ENCODE data around the gene PCNP. TPM values are rescaled to one million over a fixed set of nuclear protein-coding genes. Genes with fewer than 3 reads are reported as not detected.

The PCNP gene
- total RNA-seq, 5 donors from 2014 or later (not counting 1 experiment from before 2014, with no cell fraction given), result 126 to 158 (median 151) TPM

DNA sequence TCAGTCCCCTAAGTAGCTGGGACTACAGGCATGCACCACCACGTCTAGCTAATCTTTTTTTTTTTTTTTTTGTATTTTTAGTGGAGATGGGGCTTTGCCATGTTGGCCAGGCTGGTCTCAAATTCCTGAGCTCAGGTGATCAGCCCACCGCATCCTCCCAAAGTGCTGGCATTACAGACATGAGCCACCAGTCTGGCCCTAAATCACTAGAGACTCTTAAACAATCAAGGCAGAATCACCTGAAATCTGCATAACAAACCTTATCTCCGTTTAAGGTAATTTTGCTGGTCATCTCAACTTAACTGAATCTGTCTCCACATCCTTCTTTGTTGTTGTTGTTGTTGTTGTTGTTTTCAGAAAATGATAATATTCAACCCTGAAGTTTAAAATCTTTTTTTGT lies 17.9 kb upstream of the PCNP start:
- H3K4me3 ChIP-seq (ENCODE audit: control insufficient read depth in 1 of 2, extremely low read depth in 1 of 2, low read length in 1 of 2), result no peak overlapping the region
- Mint-ChIP-seq H3K9me3 (no peaks in the 10 kb centered on the region), H3K4me1 (peaks cover 4 to 7% (median 4%) of the 10 kb centered on the region in 3 donors), H3K4me3 (no peak overlapping the region), H3K36me3 (no peaks in the 10 kb centered on the region), H3K27me3 (peaks cover 5 to 11% of the 10 kb centered on the region in 2 donors), H3K27ac (no peak overlapping the region)
- 100% methylated on average over 1 of the region's 3 CpGs for WGBS (ENCODE audit: insufficient coverage)
- no peaks in the 10 kb centered on the region for H3K9me3 ChIP-seq
- POLR2A ChIA-PET, result interaction anchor here (0.9 to 1.1 kb wide), 2 partner anchors 9 to 61 kb away, joined by 4 to 5 read pairs; no protein-coding TSS in a partner anchor
- DNase-seq, result no peak
- CTCF ChIA-PET, result interaction anchor here (0.6 to 0.7 kb wide), 4 partner anchors 16 to 308 kb away, joined by 3 to 6 read pairs (median 4); no protein-coding TSS in a partner anchor
- peaks cover 0 to 11% of the 10 kb centered on the region in 2 experiments for H3K27me3 ChIP-seq (replicated peaks in 1 of 2; ENCODE audit: control insufficient read depth in 2 of 2, extremely low read depth in 1 of 2, insufficient read depth in 2 of 2, low read length in 1 of 2)
- ATAC-seq (replicated peaks in 1 of 4), result no peak
- no peak overlapping the region for H3K27ac ChIP-seq (ENCODE audit: low read length)
- H3K36me3 ChIP-seq (ENCODE audit: control insufficient read depth in 2 of 2, extremely low read depth in 1 of 2, insufficient read depth in 1 of 2, low read length in 1 of 2), result no peaks in the 10 kb centered on the region
- H3K4me1 ChIP-seq (ENCODE audit: control insufficient read depth in 1 of 2, extremely low read depth in 1 of 2, insufficient read depth in 2 of 2, low read length in 2 of 2), result peaks cover 0 to 1% of the 10 kb centered on the region in 2 experiments

DNA sequence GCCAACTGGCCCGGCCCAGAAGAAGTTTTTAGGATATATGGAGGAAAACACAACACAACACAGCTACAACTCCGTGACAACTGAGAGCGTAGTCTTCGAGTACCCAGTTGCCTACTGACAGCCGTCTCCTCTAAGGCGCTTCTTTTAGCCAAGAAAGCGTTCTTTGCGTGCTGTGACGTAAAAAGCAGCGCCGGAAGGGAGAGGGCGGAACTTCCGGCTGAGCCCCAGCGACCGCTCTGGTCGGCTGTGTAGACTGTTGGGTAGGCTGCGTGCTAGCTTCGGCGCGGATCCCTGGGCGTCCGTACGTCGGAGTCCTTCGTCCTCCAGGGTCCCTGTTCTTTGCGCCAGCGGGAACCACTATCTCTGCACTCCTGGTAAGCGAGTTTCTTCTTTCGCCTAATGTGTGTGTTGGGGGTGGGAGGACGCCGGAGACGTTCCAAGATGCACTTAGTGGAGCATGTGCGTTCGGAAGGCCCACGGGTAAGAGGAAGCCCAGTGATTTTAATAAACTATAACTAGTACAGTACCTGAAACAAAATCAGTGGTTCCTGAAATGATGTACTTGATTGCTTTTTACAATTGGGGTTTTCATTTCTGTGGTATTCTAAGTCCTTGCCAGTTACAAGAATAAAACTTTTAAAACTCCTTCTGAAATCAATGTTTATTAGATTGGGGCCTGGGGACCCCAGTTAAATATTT lies 12.2 kb upstream of the PCNP start, which contains the start of gene TRMT10C:
Gene TRMT10C (plus strand): TSS at position 239 of the 699 bp plus-strand sequence. CDS start 2,914 bp downstream, outside the sequence.
- peaks cover 0 to 4% of the 10 kb centered on the region in 2 experiments for H3K27me3 ChIP-seq (replicated peaks in 1 of 2; ENCODE audit: control insufficient read depth in 2 of 2, extremely low read depth in 1 of 2, insufficient read depth in 2 of 2, low read length in 1 of 2)
- ChIA-PET CTCF (interaction anchor here in 1 of 2 donors (0.8 to 3.3 kb wide), 3 partner anchors 12 to 44 kb away, joined by 3 to 14 read pairs (median 4); partner anchors contain the start of gene PCNP), POLR2A (interaction anchor here (0.8 to 1.7 kb wide), 10 partner anchors 9 to 188 kb away, joined by 3 to 16 read pairs (median 4); partner anchors contain the start of genes PCNP (in 1 of the 2) and SENP7 (in 1 of the 2))
- peaks cover 12 to 13% of the 10 kb centered on the region in 2 experiments for H3K4me1 ChIP-seq (ENCODE audit: control insufficient read depth in 1 of 2, extremely low read depth in 1 of 2, insufficient read depth in 2 of 2, low read length in 2 of 2)
- peak within 1 kb of the TSS; percentile 78 to 96 for H3K4me3 ChIP-seq (ENCODE audit: control insufficient read depth in 1 of 2, extremely low read depth in 1 of 2, low read length in 1 of 2)
- DNase-seq (peak; percentile 81 to 96 (median 92)), ATAC-seq (replicated peaks in 1 of 4) (peak; percentile 95 to 98 (median 97))
- Mint-ChIP-seq H3K36me3 (peaks cover 25% of the 10 kb centered on the region), H3K4me3 (peak within 1 kb of the TSS; percentile 92 to 98 (median 97)), H3K4me1 (peaks cover 34 to 37% (median 34%) of the 10 kb centered on the region in 3 donors), H3K27ac (peak within 1 kb of the TSS; percentile 95 to 96), H3K9me3 (no peaks in the 10 kb centered on the region), H3K27me3 (peaks cover 2 to 6% of the 10 kb centered on the region in 2 donors)
- peak within 1 kb of the TSS; percentile 86 for H3K27ac ChIP-seq (ENCODE audit: low read length)
- H3K9me3 ChIP-seq, result no peaks in the 10 kb centered on the region
- H3K36me3 ChIP-seq (ENCODE audit: control insufficient read depth in 2 of 2, extremely low read depth in 1 of 2, insufficient read depth in 1 of 2, low read length in 1 of 2), result peaks cover 0 to 26% of the 10 kb centered on the region in 2 donors
- 0% methylated on average over 28 of the region's 35 CpGs for WGBS (ENCODE audit: insufficient coverage)

DNA sequence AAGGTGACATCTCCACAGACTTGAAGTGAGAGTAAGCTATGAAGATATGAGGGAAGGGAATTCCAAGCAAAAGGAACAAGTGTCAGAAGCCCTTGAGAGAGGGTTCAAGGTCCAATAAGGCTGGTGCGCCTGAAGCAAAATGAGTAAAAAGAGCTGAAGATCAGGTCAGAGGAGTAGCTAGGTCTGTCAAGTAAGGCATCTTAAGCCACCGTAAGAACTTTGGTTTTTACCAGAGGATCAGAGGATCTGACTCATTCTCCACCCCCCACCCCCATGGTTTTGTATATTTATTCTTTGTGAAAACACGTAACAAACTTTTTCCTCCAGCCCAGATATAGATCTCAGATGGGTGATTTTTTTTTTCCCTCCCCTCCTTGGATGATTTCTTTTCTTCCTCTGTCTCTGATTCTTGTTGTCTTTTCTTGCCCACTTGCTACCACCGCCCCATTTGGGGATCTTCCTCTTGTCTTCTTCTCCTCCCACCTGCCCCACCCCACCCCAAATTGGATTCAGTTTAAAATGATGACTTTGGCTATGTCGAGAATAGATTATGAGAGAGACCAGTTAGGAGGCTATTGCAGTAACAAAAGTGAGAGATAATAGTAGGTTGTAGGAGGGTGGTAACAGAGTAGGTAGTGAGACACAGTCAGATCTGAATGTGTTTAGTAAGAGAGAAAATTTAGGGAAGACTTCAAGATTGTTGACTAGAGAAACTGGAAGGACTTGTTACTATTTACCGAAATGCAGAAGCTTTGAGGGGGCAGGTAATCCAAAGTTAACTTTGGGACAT lies 6.3 kb upstream of the PCNP start:
- Mint-ChIP-seq H3K4me3 (no peak overlapping the region), H3K27ac (peak overlapping the region in 1 of 2 donors; percentile 8), H3K27me3 (no peaks in the 10 kb centered on the region), H3K4me1 (peaks cover 56 to 66% (median 60%) of the 10 kb centered on the region in 3 donors), H3K36me3 (peaks cover 28% of the 10 kb centered on the region), H3K9me3 (no peaks in the 10 kb centered on the region)
- ChIA-PET CTCF (interaction anchor here in 1 of 2 donors (0.5 to 0.8 kb wide), 3 partner anchors 15 to 152 kb away, joined by 3 to 6 read pairs (median 4); no protein-coding TSS in a partner anchor), POLR2A (interaction anchor here in 1 of 2 donors (0.7 kb wide), 1 partner anchor 317 kb away, joined by 3 read pairs; no protein-coding TSS in a partner anchor)
- no peak for DNase-seq
- Histone ChIP-seq H3K9me3 (no peaks in the 10 kb centered on the region), H3K27me3 (replicated peaks in 1 of 2; ENCODE audit: control insufficient read depth in 2 of 2, extremely low read depth in 1 of 2, insufficient read depth in 2 of 2, low read length in 1 of 2) (no peaks in the 10 kb centered on the region), H3K4me1 (ENCODE audit: control insufficient read depth in 1 of 2, extremely low read depth in 1 of 2, insufficient read depth in 2 of 2, low read length in 2 of 2) (peaks cover 15 to 29% of the 10 kb centered on the region in 2 experiments), H3K27ac (ENCODE audit: low read length) (no peak overlapping the region), H3K4me3 (ENCODE audit: control insufficient read depth in 1 of 2, extremely low read depth in 1 of 2, low read length in 1 of 2) (no peak overlapping the region), H3K36me3 (ENCODE audit: control insufficient read depth in 2 of 2, extremely low read depth in 1 of 2, insufficient read depth in 1 of 2, low read length in 1 of 2) (peaks cover 0 to 34% of the 10 kb centered on the region in 2 donors)
- no peak for ATAC-seq (replicated peaks in 1 of 4)
- 45% methylated on average over 2 of the region's 6 CpGs for WGBS (ENCODE audit: insufficient coverage)

DNA sequence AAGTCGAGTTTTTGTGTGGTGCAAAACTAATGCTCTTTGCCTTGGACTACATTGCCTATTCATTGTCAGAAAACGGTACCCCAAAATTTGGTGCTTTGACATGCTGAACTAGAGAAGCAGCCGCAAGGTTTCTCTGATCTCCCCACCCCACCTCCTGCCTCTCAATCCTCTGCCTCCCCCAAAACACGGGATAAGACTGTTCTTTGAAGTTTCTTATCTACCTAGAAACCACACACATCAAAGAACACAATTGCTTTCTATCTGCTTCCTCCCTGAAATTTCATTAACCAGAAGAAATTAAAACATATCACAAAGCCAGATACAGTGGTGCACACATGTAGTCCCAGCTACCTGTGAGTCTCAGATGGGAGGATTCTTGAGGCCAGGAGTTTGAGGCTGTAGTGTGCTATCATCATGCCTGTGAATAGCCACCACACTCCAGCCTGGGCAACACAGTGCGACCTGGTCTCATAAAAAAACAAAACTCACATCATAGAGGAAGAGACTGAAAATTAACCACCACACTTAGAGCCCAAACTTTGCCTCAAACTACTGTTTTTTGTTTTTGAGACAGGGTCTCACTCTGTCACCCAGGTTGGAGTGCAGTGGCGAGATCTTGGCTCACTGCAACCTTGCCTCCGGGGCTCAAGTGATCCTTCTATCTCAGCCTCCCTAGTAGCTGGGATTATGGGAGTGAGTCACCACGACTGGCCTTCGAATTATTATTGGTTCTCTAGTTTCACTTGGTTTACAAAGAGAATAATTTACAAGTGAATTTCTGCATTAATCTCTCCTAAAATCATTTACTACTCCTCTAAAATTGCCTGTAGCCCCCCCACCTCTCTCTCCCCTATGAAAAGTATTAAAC lies 2.7 kb upstream of the PCNP start:
- H3K36me3 Mint-ChIP-seq, result peaks cover 14% of the 10 kb centered on the region
- peak in 9 of 35 experiments; percentile 6 to 48 (median 16) for DNase-seq
- H3K27me3 Mint-ChIP-seq, result no peaks in the 10 kb centered on the region
- H3K4me3 Mint-ChIP-seq, result peak overlapping the region in 1 of 3 donors; percentile 46
- peak overlapping the region; percentile 2 for H3K27ac ChIP-seq (ENCODE audit: low read length)
- ATAC-seq (replicated peaks in 1 of 4), result peak in 2 of 4 experiments; percentile 4 to 16
- H3K9me3 ChIP-seq, result no peaks in the 10 kb centered on the region
- H3K27me3 ChIP-seq (replicated peaks in 1 of 2; ENCODE audit: control insufficient read depth in 2 of 2, extremely low read depth in 1 of 2, insufficient read depth in 2 of 2, low read length in 1 of 2), result no peaks in the 10 kb centered on the region
- H3K9me3 Mint-ChIP-seq, result no peaks in the 10 kb centered on the region
- H3K4me3 ChIP-seq (ENCODE audit: control insufficient read depth in 1 of 2, extremely low read depth in 1 of 2, low read length in 1 of 2), result peak overlapping the region in 1 of 2 donors; percentile 17
- 0% methylated on average over 3 of the region's 9 CpGs for WGBS (ENCODE audit: insufficient coverage)
- peaks cover 19 to 35% of the 10 kb centered on the region in 2 experiments for H3K4me1 ChIP-seq (ENCODE audit: control insufficient read depth in 1 of 2, extremely low read depth in 1 of 2, insufficient read depth in 2 of 2, low read length in 2 of 2)
- POLR2A ChIA-PET, result interaction anchor here (0.6 to 2.5 kb wide), 4 partner anchors 8 to 220 kb away, joined by 5 to 7 read pairs (median 6); partner anchors contain the start of gene TRMT10C (in 2 of the 2)
- peaks cover 0 to 14% of the 10 kb centered on the region in 2 donors for H3K36me3 ChIP-seq (ENCODE audit: control insufficient read depth in 2 of 2, extremely low read depth in 1 of 2, insufficient read depth in 1 of 2, low read length in 1 of 2)
- CTCF ChIA-PET, result interaction anchor here in 1 of 2 donors (0.6 to 1.4 kb wide), 5 partner anchors 53 to 749 kb away, joined by 3 to 6 read pairs (median 5); no protein-coding TSS in a partner anchor
- peaks cover 60 to 68% (median 62%) of the 10 kb centered on the region in 3 donors for H3K4me1 Mint-ChIP-seq
- H3K27ac Mint-ChIP-seq, result peak overlapping the region; percentile 61 to 90

DNA sequence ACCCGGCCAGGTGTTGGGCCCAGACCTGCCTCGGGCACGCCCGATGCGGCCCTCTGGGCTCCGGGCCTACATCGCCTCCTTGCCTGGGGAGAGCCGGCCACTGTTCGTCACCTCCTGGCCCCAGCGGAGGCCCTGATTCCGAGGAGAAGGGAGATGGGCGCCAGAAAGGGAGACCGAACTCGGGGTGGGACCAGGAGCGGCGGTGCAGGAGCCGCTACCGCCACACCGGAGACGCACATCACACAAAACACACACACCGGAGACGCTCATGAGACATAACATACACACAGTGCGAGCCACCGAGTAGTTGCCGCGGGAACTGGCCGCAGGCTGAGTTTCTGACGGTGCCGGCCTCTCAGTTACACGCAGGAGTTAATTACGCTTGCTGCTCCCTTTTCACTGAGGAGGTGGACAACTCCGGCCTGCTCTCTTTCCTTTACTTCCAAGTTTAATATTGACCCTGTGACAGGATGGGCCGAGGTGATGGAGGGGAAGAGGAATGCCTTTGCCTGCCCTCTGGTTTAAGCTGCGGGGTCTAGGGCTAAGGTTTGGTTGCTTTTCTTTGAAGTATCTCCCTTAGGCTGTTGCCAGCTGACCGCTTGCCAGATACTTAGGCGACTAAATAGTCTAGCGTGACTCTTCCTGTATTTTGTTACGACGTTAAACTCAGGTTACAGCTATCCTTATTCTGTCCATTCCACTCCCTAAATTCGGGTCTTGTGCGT lies 570 bp downstream of the PCNP start:
- H3K36me3 ChIP-seq (ENCODE audit: control insufficient read depth in 2 of 2, extremely low read depth in 1 of 2, insufficient read depth in 1 of 2, low read length in 1 of 2), result peaks cover 0 to 11% of the 10 kb centered on the region in 2 donors
- H3K27ac ChIP-seq (ENCODE audit: low read length), result peak overlapping the region; percentile 97
- peaks cover 11% of the 10 kb centered on the region for H3K36me3 Mint-ChIP-seq
- DNase-seq, result peak in 26 of 35 experiments; percentile 14 to 70 (median 40)
- 1% methylated on average over 28 of the region's 41 CpGs for WGBS (ENCODE audit: insufficient coverage)
- no peaks in the 10 kb centered on the region for H3K27me3 ChIP-seq (replicated peaks in 1 of 2; ENCODE audit: control insufficient read depth in 2 of 2, extremely low read depth in 1 of 2, insufficient read depth in 2 of 2, low read length in 1 of 2)
- POLR2A ChIA-PET, result interaction anchor here (0.6 to 3.2 kb wide), 17 partner anchors 12 to 1173 kb away, joined by 3 to 23 read pairs (median 5); partner anchors contain the start of genes CEP97 (in 1 of the 2), LNP1 (in 1 of the 2) and TRMT10C (in 1 of the 2)
- peak overlapping the region; percentile 96 for H3K27ac Mint-ChIP-seq
- peaks cover 28 to 39% of the 10 kb centered on the region in 2 experiments for H3K4me1 ChIP-seq (ENCODE audit: control insufficient read depth in 1 of 2, extremely low read depth in 1 of 2, insufficient read depth in 2 of 2, low read length in 2 of 2)
- peak; percentile 47 to 56 (median 52) for ATAC-seq (replicated peaks in 1 of 4)
- peak overlapping the region; percentile 85 to 90 for H3K4me3 ChIP-seq (ENCODE audit: control insufficient read depth in 1 of 2, extremely low read depth in 1 of 2, low read length in 1 of 2)
- H3K4me3 Mint-ChIP-seq, result peak overlapping the region; percentile 86 to 96 (median 94)
- no peaks in the 10 kb centered on the region for H3K27me3 Mint-ChIP-seq
- H3K9me3 ChIP-seq, result no peaks in the 10 kb centered on the region
- no peaks in the 10 kb centered on the region for H3K9me3 Mint-ChIP-seq
- peaks cover 73 to 78% (median 76%) of the 10 kb centered on the region in 3 donors for H3K4me1 Mint-ChIP-seq
- CTCF ChIA-PET, result interaction anchor here (0.5 to 2.0 kb wide), 12 partner anchors 11 to 849 kb away, joined by 3 to 14 read pairs (median 3); partner anchors contain the start of genes CEP97 (in 1 of the 2), RPL24 (in 1 of the 2), SENP7 (in 1 of the 2) and TRMT10C (in 1 of the 2)
